ENCODE data around the gene PPFIA1. TPM values are rescaled to one million over a fixed set of nuclear protein-coding genes. Genes with fewer than 3 reads are reported as not detected.
A peak's percentile ranks its signal among the peaks of the same experiment; 100 is the strongest.

PPFIA1 gene
- total and polyA plus RNA-seq, 10 of the 15 experiments (the other 5 are each of a cell fraction or from before 2014, with no cell fraction given) = 5.2 to 26.2 (median 15.8) TPM

- H3K9me3 ChIP-seq (replicated peaks; ENCODE audit: control insufficient read depth, insufficient read depth, low read length) = no peaks in the 10 kb centered on the region; the same call in 2 of the 3 replicates
- no peaks in the 10 kb centered on the region for H4K20me1 ChIP-seq (ENCODE audit: control insufficient read depth, insufficient read depth)
- FAIRE-seq = no peak
- peak in 1 of 3 experiments; percentile 37; a peak in 2 of 6 replicates for TF ChIP-seq CTCF (IDR thresholded peaks at IDR 0.05 in 2 of 3, conservative IDR thresholded peaks at IDR 0.05 in 1 of 3; ENCODE audit: control insufficient read depth in 2 of 3, extremely low read depth in 1 of 3, insufficient read depth in 1 of 3, low read depth in 3 of 3, low read length in 3 of 3)
- TF ChIP-seq NRF1 (conservative IDR thresholded peaks at IDR 0.05; ENCODE audit: low read depth, low read length) = no peak
- TF ChIP-seq RAD21 (IDR thresholded peaks at IDR 0.05; ENCODE audit: insufficient read depth, low read depth, low read length) = 0 out of 2 replicates have a peak, but pooled peaks have one; percentile 11
- H3K79me2 ChIP-seq (ENCODE audit: control insufficient read depth, insufficient read depth, low read length) = no peaks in the 10 kb centered on the region
- H3K4me3 ChIP-seq = no peak overlapping the region
- 87% methylated on average over 13 of the region's 13 CpGs for WGBS (ENCODE audit: insufficient coverage, insufficient replicate concordance, low lambda C conversion rate, missing lambda C conversion rate)
- no peak for DNase-seq (ENCODE audit: low read depth, low spot score)
- no peaks in the 10 kb centered on the region for H3K27me3 ChIP-seq (replicated peaks in 1 of 2; ENCODE audit: control insufficient read depth in 2 of 2, insufficient read depth in 2 of 2, low read length in 1 of 2)
- peaks cover 22% of the 10 kb centered on the region for H3K4me1 ChIP-seq (ENCODE audit: control insufficient read depth, insufficient read depth, low read length)
- H3K4me2 ChIP-seq (ENCODE audit: control insufficient read depth, insufficient read depth) = no peak overlapping the region
- intact Hi-C loops (cut with micrococcal nuclease; ENCODE audit: unreplicated experiment) (no loop called here), in situ Hi-C loops (cut with MboI) (no loop called here)
- ATAC-seq = no peak
- no peaks in the 10 kb centered on the region; a peak in 1 of 4 replicates for H3K36me3 ChIP-seq (ENCODE audit: control insufficient read depth in 2 of 2, insufficient read depth in 2 of 2, low read length in 1 of 2)
- no TSS peak for BruUV-seq (replicated peaks)
- H3K9ac ChIP-seq (ENCODE audit: control insufficient read depth, insufficient read depth, low read length) = no peak overlapping the region
- POLR2A ChIA-PET = no interaction called here
- H3K27ac ChIP-seq (ENCODE audit: control insufficient read depth, insufficient read depth) = no peak overlapping the region
- RAD21 ChIA-PET (ENCODE audit: unreplicated experiment) = no interaction called here
- no peak overlapping the region for H2AFZ ChIP-seq (ENCODE audit: control insufficient read depth, low read depth, low read length)
- SMC1A ChIA-PET (ENCODE audit: uncharacterized antibody, unreplicated experiment) = no interaction called here
- CTCF ChIA-PET = no interaction called here
These were observed 150.6 kb downstream of the PPFIA1 start for GRCh38 chr11:70421123-70421522.

Measured in GM12878 (cell line).